Measurements from ENCODE around the gene MEX3A.

The MEX3A gene

GRCh38 chr1:156064615-156065014, 17.6 kb downstream of the MEX3A start:
- TF ChIP-seq CTCF (IDR thresholded peaks at IDR 0.05; ENCODE audit: extremely low read depth, missing control alignments): no peak
- no peak for DNase-seq (ENCODE audit: low spot score)

GRCh38 chr1:156063997-156064285, 18.3 kb downstream of the MEX3A start:
- DNase-seq (ENCODE audit: low spot score): no peak

GRCh38 chr1:156062189-156062588, 20.1 kb downstream of the MEX3A start:
- DNase-seq (ENCODE audit: low spot score): no peak
- no peak for TF ChIP-seq CTCF (IDR thresholded peaks at IDR 0.05; ENCODE audit: extremely low read depth, missing control alignments)

More at GRCh38 chr1:156063997-156064285, 18.3 kb downstream of the MEX3A start:
- no peak for TF ChIP-seq CTCF (IDR thresholded peaks at IDR 0.05; ENCODE audit: extremely low read depth, missing control alignments)

GRCh38 chr1:156060937-156061636, 21.2 kb downstream of the MEX3A start, which contains the start of gene RAB25:
RAB25 (plus strand) TSS chr1:156061160; CDS start chr1:156061401, 241 bp downstream.
- DNase-seq (ENCODE audit: low spot score): no peak
- TF ChIP-seq CTCF (IDR thresholded peaks at IDR 0.05; ENCODE audit: extremely low read depth, missing control alignments): no peak

- TF ChIP-seq CTCF (IDR thresholded peaks at IDR 0.05; ENCODE audit: extremely low read depth, missing control alignments): no peak
- no peak for DNase-seq (ENCODE audit: low spot score)
Measured at GRCh38 chr1:156056326-156056849, 25.9 kb downstream of the MEX3A start.

- TF ChIP-seq CTCF (IDR thresholded peaks at IDR 0.05; ENCODE audit: extremely low read depth, missing control alignments): no peak
- no peak for DNase-seq (ENCODE audit: low spot score)
Measured at GRCh38 chr1:156055281-156056048, 26.8 kb downstream of the MEX3A start.

Measured in GM20000 (cell line).